Duodenal mucosa (tissue), 2 donors: ENCODE measurements around the gene BSG.

Experiments used
- H3K27ac ChIP-seq: one replicate; pipeline ENCODE4 v1.7.0; 2013; ENCODE audit warnings: low read depth, low read length
- H3K27me3 ChIP-seq, 2 donors: one replicate each; pipeline ENCODE4 v1.7.0; 2013; ENCODE audit warnings: low read length in 2 of 2, control low read depth in 1 of 2; ENCODE audit not compliant: insufficient read depth in 2 of 2, control insufficient read depth in 1 of 2
- H3K36me3 ChIP-seq, 2 donors: one replicate each; pipeline ENCODE4 v1.7.0; 2013; ENCODE audit warnings: low read length in 2 of 2, control low read depth in 1 of 2; ENCODE audit not compliant: insufficient read depth in 2 of 2, control insufficient read depth in 1 of 2
- H3K4me1 ChIP-seq, 2 donors: one replicate each; pipeline ENCODE4 v1.7.0; 2013; ENCODE audit warnings: low read length in 2 of 2, control low read depth in 1 of 2; ENCODE audit not compliant: insufficient read depth in 2 of 2, control insufficient read depth in 1 of 2
- H3K4me3 ChIP-seq, 2 donors: one replicate each; pipeline ENCODE4 v1.7.0; 2013; ENCODE audit warnings: low read length in 2 of 2, low read depth in 1 of 2
- H3K9ac ChIP-seq, 2 donors: one replicate each; pipeline ENCODE4 v1.7.0; 2013; ENCODE audit warnings: low read length in 2 of 2, low read depth in 1 of 2
- H3K9me3 ChIP-seq, 2 donors: one replicate each; pipeline ENCODE4 v1.7.0; 2013; ENCODE audit warnings: low read length in 2 of 2, control low read depth in 1 of 2; ENCODE audit not compliant: control insufficient read depth in 1 of 2

Gene BSG

GRCh38 chr19:613732-614567 lies 41.6 kb downstream of the BSG start:
- peaks cover 6 to 11% of the 10 kb centered on the region in 2 donors for H3K36me3 ChIP-seq
- no peak overlapping the region for H3K27ac ChIP-seq
- H3K9ac ChIP-seq = no peak overlapping the region
- peaks cover 8 to 9% of the 10 kb centered on the region in 2 donors for H3K4me1 ChIP-seq
- H3K27me3 ChIP-seq = peaks cover 7 to 13% of the 10 kb centered on the region in 2 donors
- no peaks in the 10 kb centered on the region for H3K9me3 ChIP-seq
- no peak overlapping the region for H3K4me3 ChIP-seq

- Histone ChIP-seq H3K27ac (no peak overlapping the region), H3K9ac (no peak overlapping the region)
Observed at GRCh38 chr19:615619-616018, 43.2 kb downstream of the BSG start.

GRCh38 chr19:616062-616700 lies 43.8 kb downstream of the BSG start:
- H3K9ac ChIP-seq = no peak overlapping the region
- H3K36me3 ChIP-seq = peaks cover 14 to 26% of the 10 kb centered on the region in 2 donors
- no peaks in the 10 kb centered on the region for H3K9me3 ChIP-seq
- H3K4me1 ChIP-seq = peaks cover 1 to 5% of the 10 kb centered on the region in 2 donors
- no peak overlapping the region for H3K4me3 ChIP-seq
- no peak overlapping the region for H3K27ac ChIP-seq
- H3K27me3 ChIP-seq = peaks cover 5% of the 10 kb centered on the region in 2 donors

More at GRCh38 chr19:615619-616018, 43.2 kb downstream of the BSG start:
- peaks cover 14 to 26% of the 10 kb centered on the region in 2 donors for H3K36me3 ChIP-seq
- H3K9me3 ChIP-seq = no peaks in the 10 kb centered on the region
- peaks cover 7 to 9% of the 10 kb centered on the region in 2 donors for H3K4me1 ChIP-seq
- no peak overlapping the region for H3K4me3 ChIP-seq
- H3K27me3 ChIP-seq = peaks cover 7 to 11% of the 10 kb centered on the region in 2 donors

GRCh38 chr19:616747-617526 lies 44.5 kb downstream of the BSG start:
- H3K9ac ChIP-seq = no peak overlapping the region
- H3K4me1 ChIP-seq = no peaks in the 10 kb centered on the region
- no peak overlapping the region for H3K27ac ChIP-seq
- no peak overlapping the region for H3K4me3 ChIP-seq
- peaks cover 14 to 30% of the 10 kb centered on the region in 2 donors for H3K36me3 ChIP-seq
- H3K27me3 ChIP-seq = no peaks in the 10 kb centered on the region
- no peaks in the 10 kb centered on the region for H3K9me3 ChIP-seq

- H3K27ac ChIP-seq = no peak overlapping the region
- no peak overlapping the region for H3K4me3 ChIP-seq
- peaks cover 14 to 33% of the 10 kb centered on the region in 2 donors for H3K36me3 ChIP-seq
- H3K9me3 ChIP-seq = no peaks in the 10 kb centered on the region
- H3K27me3 ChIP-seq = no peaks in the 10 kb centered on the region
- H3K4me1 ChIP-seq = no peaks in the 10 kb centered on the region
- H3K9ac ChIP-seq = no peak overlapping the region
Observed at GRCh38 chr19:617551-618246, 45.3 kb downstream of the BSG start.

GRCh38 chr19:618247-618619 lies 45.8 kb downstream of the BSG start:
- H3K4me1 ChIP-seq = no peaks in the 10 kb centered on the region
- no peak overlapping the region for H3K27ac ChIP-seq
- no peak overlapping the region for H3K9ac ChIP-seq
- no peaks in the 10 kb centered on the region for H3K27me3 ChIP-seq
- H3K9me3 ChIP-seq = no peaks in the 10 kb centered on the region
- H3K4me3 ChIP-seq = no peak overlapping the region
- peaks cover 14 to 37% of the 10 kb centered on the region in 2 donors for H3K36me3 ChIP-seq

GRCh38 chr19:618674-619285 lies 46.4 kb downstream of the BSG start:
- Histone ChIP-seq H3K36me3 (peaks cover 14 to 42% of the 10 kb centered on the region in 2 donors), H3K4me1 (no peaks in the 10 kb centered on the region), H3K27me3 (no peaks in the 10 kb centered on the region), H3K4me3 (no peak overlapping the region), H3K27ac (no peak overlapping the region), H3K9me3 (no peaks in the 10 kb centered on the region), H3K9ac (no peak overlapping the region)

- Histone ChIP-seq H3K9me3 (no peaks in the 10 kb centered on the region), H3K27ac (no peak overlapping the region), H3K9ac (no peak overlapping the region), H3K27me3 (no peaks in the 10 kb centered on the region), H3K36me3 (peaks cover 14 to 44% of the 10 kb centered on the region in 2 donors), H3K4me1 (no peaks in the 10 kb centered on the region), H3K4me3 (no peak overlapping the region)
Observed at GRCh38 chr19:619286-620002, 47.0 kb downstream of the BSG start.
